Colonic mucosa (tissue), 4 donors: ENCODE results near the gene ATP5PB. TPM values are rescaled to one million over a fixed set of nuclear protein-coding genes. Genes with fewer than 3 reads are reported as not detected.

Experiments used
- DNase-seq: peaks from one replicate; pipeline ENCODE4 v3.0.0-alpha.2; 2020
- H3K27ac ChIP-seq: fragments of 200-600 bp; one replicate; pipeline ENCODE4 v1.8.0; 2021
- H3K27me3 ChIP-seq: fragments of 200-600 bp; one replicate; pipeline ENCODE4 v1.8.0; 2021
- H3K36me3 ChIP-seq: fragments of 200-600 bp; one replicate; pipeline ENCODE4 v1.8.0; 2021
- H3K4me1 ChIP-seq: fragments of 200-600 bp; one replicate; pipeline ENCODE4 v1.8.0; 2021; ENCODE audit warnings: mild to moderate bottlenecking
- H3K4me3 ChIP-seq: fragments of 200-600 bp; one replicate; pipeline ENCODE4 v1.8.0; 2021
- H3K9ac ChIP-seq, 2 donors: one replicate each; pipeline ENCODE4 v1.7.0; 2013; ENCODE audit warnings: control low read depth in 2 of 2, low read depth in 2 of 2, low read length in 2 of 2
- H3K9me3 ChIP-seq: fragments of 200-600 bp; one replicate; pipeline ENCODE4 v1.8.0; 2021
- CTCF ChIP-seq: fragments of 200-600 bp; IDR thresholded peaks from one replicate; pipeline ENCODE4 v1.8.0; 2022; ENCODE audit warnings: antibody characterized with exemption, mild to moderate bottlenecking
- intact Hi-C: fragments of 100-400 bp; cut with DNase I; formaldehyde crosslinking; loops from one replicate; pipeline ENCODE4 v1.14.1; 2022
- total RNA-seq, 2 donors: library from RNA; stranded (reverse); fragmentation: NEBNext Ultra II Directional in 1 of 2; extraction: Animal tissue kit (Norgen Biotek cat#: 25700) in 1 of 2; gene quantifications; one replicate each; pipeline ENCODE4 v1.2.1, GENCODE V29; 2021
- donor health status: healthy.
- donor health status: DM: no; HTN: no; CAD: no.
- donor health status: DM: no; HTN: no; CAD: no.

ATP5PB gene
- total RNA-seq, 2 donors from 2014 or later: 488 to 502 TPM

GRCh38 chr1:111469539-111469938 is 20.3 kb downstream of the ATP5PB start:
- Histone ChIP-seq H3K27ac (no peak overlapping the region), H3K4me1 (no peaks in the 10 kb centered on the region), H3K27me3 (no peaks in the 10 kb centered on the region), H3K36me3 (no peaks in the 10 kb centered on the region), H3K9ac (no peak overlapping the region), H3K4me3 (no peak overlapping the region), H3K9me3 (no peaks in the 10 kb centered on the region)
- TF ChIP-seq CTCF: no peak
- intact Hi-C loops: no loop called here
- DNase-seq: no peak

GRCh38 chr1:111470596-111470995 is 21.3 kb downstream of the ATP5PB start:
- Histone ChIP-seq H3K9ac (no peak overlapping the region), H3K9me3 (no peaks in the 10 kb centered on the region), H3K27ac (peak overlapping the region; percentile 31), H3K27me3 (no peaks in the 10 kb centered on the region), H3K4me1 (no peaks in the 10 kb centered on the region), H3K36me3 (no peaks in the 10 kb centered on the region), H3K4me3 (no peak overlapping the region)
- intact Hi-C loops: no loop called here
- TF ChIP-seq CTCF: no peak
- DNase-seq: no peak

GRCh38 chr1:111471012-111471411 is 21.7 kb downstream of the ATP5PB start:
- Histone ChIP-seq H3K36me3 (no peaks in the 10 kb centered on the region), H3K9ac (no peak overlapping the region), H3K4me1 (no peaks in the 10 kb centered on the region), H3K9me3 (no peaks in the 10 kb centered on the region), H3K4me3 (no peak overlapping the region), H3K27me3 (no peaks in the 10 kb centered on the region), H3K27ac (peak overlapping the region; percentile 31)
- peak; percentile 35 for DNase-seq
- TF ChIP-seq CTCF: no peak
- intact Hi-C loops: no loop called here

GRCh38 chr1:111471538-111471937 is 22.3 kb downstream of the ATP5PB start:
- Histone ChIP-seq H3K4me3 (no peak overlapping the region), H3K27me3 (no peaks in the 10 kb centered on the region), H3K4me1 (no peaks in the 10 kb centered on the region), H3K27ac (peak overlapping the region; percentile 31), H3K9ac (no peak overlapping the region), H3K9me3 (no peaks in the 10 kb centered on the region), H3K36me3 (no peaks in the 10 kb centered on the region)
- intact Hi-C loops: no loop called here
- no peak for DNase-seq
- TF ChIP-seq CTCF: no peak

GRCh38 chr1:111474106-111474505 is 24.8 kb downstream of the ATP5PB start:
- no peaks in the 10 kb centered on the region for H3K36me3 ChIP-seq
- DNase-seq: no peak
- H3K9ac ChIP-seq: no peak overlapping the region
- no peaks in the 10 kb centered on the region for H3K27me3 ChIP-seq
- H3K4me1 ChIP-seq: no peaks in the 10 kb centered on the region
- peak overlapping the region; percentile 16 for H3K27ac ChIP-seq
- intact Hi-C loops: no loop called here
- no peaks in the 10 kb centered on the region for H3K9me3 ChIP-seq
- no peak for TF ChIP-seq CTCF
- no peak overlapping the region for H3K4me3 ChIP-seq

GRCh38 chr1:111474521-111474920 is 25.3 kb downstream of the ATP5PB start:
- DNase-seq: no peak
- Histone ChIP-seq H3K4me3 (no peak overlapping the region), H3K4me1 (no peaks in the 10 kb centered on the region), H3K27ac (peak overlapping the region; percentile 16), H3K9me3 (no peaks in the 10 kb centered on the region), H3K27me3 (no peaks in the 10 kb centered on the region), H3K36me3 (no peaks in the 10 kb centered on the region), H3K9ac (no peak overlapping the region)
- intact Hi-C loops: no loop called here
- TF ChIP-seq CTCF: no peak
